K562 (cell line): ENCODE data around the gene SCN1A. TPM values are rescaled to one million over a fixed set of nuclear protein-coding genes. Genes with fewer than 3 reads are reported as not detected.

Experiments
- ATAC-seq: fragments of 200-7000 bp; cut with Tn5 transposase; 3 replicates; pipeline ENCODE4 v1.9.1; 2020; ENCODE audit warnings: moderate library complexity
- BruUV-seq: library from RNA; stranded (reverse); fragments of 400-500 nt; replicated peaks from 2 replicates; lab custom pipeline; 2021; lab: Mats Ljungman, UMichigan
- CTCF ChIA-PET: fragments of 300-600 bp; formaldehyde crosslinking; extraction: SDS; loops from one replicate; lab custom pipeline; 2021; ENCODE audit warnings: low intra/inter-chr PET ratio; lab: Yijun Ruan, JAX
- POLR2A ChIA-PET: fragments of 300-600, 350-650 bp; sonication (Branson Sonifier 250); formaldehyde crosslinking; extraction: SDS; loops from one replicate; lab custom pipeline; 2021; ENCODE audit warnings: antibody characterized with exemption, inconsistent platforms; lab: Yijun Ruan, JAX
- DNase-seq, 4 experiments: peaks; one replicate each; pipeline versions ENCODE4 v3.0.0 to v3.0.0-alpha.2; 2011 to 2018; ENCODE audit warnings: low spot score in 3 of 4, mixed read lengths in 3 of 4; ENCODE audit errors: extremely low read depth in 1 of 4
- FAIRE-seq: peaks from 2 replicates; lab custom pipeline; 2011; peaks lifted over from hg19 to GRCh38; lab: Jason Lieb, UNC
- H2AFZ ChIP-seq: 2 replicates; pipeline ENCODE4 v1.6.0; 2011; ENCODE audit warnings: low read depth, low read length, control low read depth, inconsistent platforms
- H3K27ac ChIP-seq: fragments of 200-600 bp; 3 replicates; pipeline ENCODE4 v1.8.0; 2011; ENCODE audit warnings: low read depth, mild to moderate bottlenecking, control low read depth, inconsistent platforms, low read length, moderate library complexity, mixed read lengths; ENCODE audit errors: extremely low read depth
- H3K27me3 ChIP-seq, 2 experiments: fragments of 300-600 bp in 1 of 2; 2 replicates in 1 of 2; 3 replicates in 1 of 2; pipeline versions ENCODE4 v1.6.0 to v1.8.0; 2011; ENCODE audit warnings: inconsistent platforms in 2 of 2, low read length in 2 of 2, mild to moderate bottlenecking in 1 of 2, mixed read lengths in 1 of 2, moderate library complexity in 1 of 2; ENCODE audit not compliant: control insufficient read depth in 2 of 2, insufficient read depth in 2 of 2
- H3K36me3 ChIP-seq: fragments of 300-600 bp; 3 replicates; pipeline ENCODE4 v1.8.0; 2011; ENCODE audit warnings: mild to moderate bottlenecking, low read length, inconsistent platforms; ENCODE audit not compliant: control insufficient read depth, insufficient read depth
- H3K4me1 ChIP-seq, 2 experiments: fragments of 200-600 bp in 1 of 2; replicated peaks in 1 of 2; 2 replicates in 1 of 2; 3 replicates in 1 of 2; pipeline versions ENCODE4 v1.5.1 to v1.8.0; 2011; ENCODE audit warnings: inconsistent platforms in 2 of 2, low read length in 2 of 2, mild to moderate bottlenecking in 1 of 2, mixed read lengths in 1 of 2, moderate library complexity in 1 of 2; ENCODE audit not compliant: control insufficient read depth in 2 of 2, insufficient read depth in 2 of 2
- H3K4me2 ChIP-seq: 2 replicates; pipeline ENCODE4 v1.6.1; 2011; ENCODE audit warnings: low read length, control low read depth, inconsistent platforms, mixed read lengths; ENCODE audit not compliant: insufficient read depth
- H3K4me3 ChIP-seq: fragments of 200-600 bp; sonication (generic), shearing (Covaris generic); 2 replicates; pipeline ENCODE4 v1.5.1; 2016; ENCODE audit warnings: control low read depth, inconsistent platforms
- H3K79me2 ChIP-seq: fragments of 200-600 bp; 3 replicates; pipeline ENCODE4 v1.8.0; 2011; ENCODE audit warnings: low read length, inconsistent platforms; ENCODE audit not compliant: control insufficient read depth, insufficient read depth
- H3K9ac ChIP-seq, 2 experiments: 2 replicates each; pipeline versions ENCODE4 v1.6.0 to v1.6.1; 2011; ENCODE audit warnings: low read depth in 2 of 2, low read length in 2 of 2, control low read depth in 1 of 2, inconsistent platforms in 1 of 2, mild to moderate bottlenecking in 1 of 2, mixed read lengths in 1 of 2; ENCODE audit not compliant: insufficient read depth in 1 of 2
- H3K9me1 ChIP-seq: one replicate; pipeline ENCODE4 v1.6.0; 2011; ENCODE audit warnings: inconsistent platforms, mild to moderate bottlenecking, low read length, moderate library complexity; ENCODE audit not compliant: control insufficient read depth, insufficient read depth
- H3K9me3 ChIP-seq: replicated peaks from 2 replicates; pipeline ENCODE4 v1.5.1; 2011; ENCODE audit warnings: low read depth, low read length, inconsistent platforms; ENCODE audit not compliant: control insufficient read depth, insufficient read depth
- H4K20me1 ChIP-seq: replicated peaks from 2 replicates; pipeline ENCODE4 v1.6.1; 2011; ENCODE audit warnings: low read length, inconsistent platforms, mixed read lengths; ENCODE audit not compliant: control insufficient read depth, insufficient read depth
- WGBS: fragments of 100-300 bp; shearing (Covaris generic); methylation state at CpG from one replicate; pipeline ENCODE4 v1.1.6; 2016; ENCODE audit warnings: low coverage, mixed read lengths; ENCODE audit not compliant: insufficient coverage; ENCODE audit errors: missing lambda C conversion rate; 5-methylcytosine and 5-hydroxymethylcytosine counted together
- in situ Hi-C: fragments of 300-500 bp; cut with MboI; formaldehyde crosslinking; loops from 4 replicates; pipeline ENCODE4 v1.15.0; 2018; ENCODE audit warnings: inconsistent platforms, mixed read lengths
- intact Hi-C: fragments of 100-400 bp; cut with micrococcal nuclease; formaldehyde crosslinking; loops from 2 replicates; pipeline ENCODE4 v1.14.2; 2022
- polyA plus RNA-seq, 8 experiments: library from polyadenylated mRNA; depleted of rRNA in 4 of 8; stranded (reverse) in 5 of 8; unstranded in 3 of 8; fragments of >200 nt; fragmentation: Nextera tagmentation in 2 of 8; fragmentation: Illumina TruSeq in 1 of 8; extraction: Ambion mirVana in 2 of 8; extraction: Trizol in 1 of 8; gene quantifications; 2 replicates each; pipeline versions ENCODE4 v1.2.1 to v1.2.3, GENCODE V29; 2011 to 2014; ENCODE audit warnings: inconsistent platforms in 1 of 8, missing spikeins in 1 of 8
- total RNA-seq, 7 experiments: library from RNA; depleted of rRNA in 6 of 7; stranded (reverse); fragments of >200 nt in 6 of 7; fragmentation: Illumina TruSeq in 2 of 7; extraction: Trizol in 2 of 7; gene quantifications; 2 replicates each; pipeline versions ENCODE4 v1.2.1 to v1.2.3, GENCODE V29; 2011 to 2021; ENCODE audit warnings: low replicate concordance in 1 of 7
- TF ChIP-seq, protein P1 (sequence below): fragments of 450-650 bp; IDR thresholded peaks from 2 replicates; pipeline ENCODE4 v1.6.1; 2016; ENCODE audit warnings: low read depth
- TF ChIP-seq, protein P2 (sequence below): sonication (generic); formaldehyde crosslinking; IDR thresholded peaks from 2 replicates; pipeline ENCODE4 v1.8.1; 2022; ENCODE audit warnings: missing genetic modification reagents
- TF ChIP-seq, protein P3 (sequence below): fragments of 450-650 bp; conservative IDR thresholded peaks from 2 replicates; pipeline ENCODE4 v1.6.1; 2016; ENCODE audit warnings: missing genetic modification characterization, low read depth, mild to moderate bottlenecking, missing compliant biosample characterization, moderate library complexity
- TF ChIP-seq, protein P4 (sequence below): fragments of 250-450 bp; sonication (Bioruptor Pico); IDR thresholded peaks from 2 replicates; pipeline ENCODE4 v1.4.0; 2020; ENCODE audit warnings: mild to moderate bottlenecking, moderate library complexity

Gene SCN1A
- total and polyA plus RNA-seq, 9 of the 15 experiments (the other 6 are each of a cell fraction or from before 2014, with no cell fraction given): not detected

DNA sequence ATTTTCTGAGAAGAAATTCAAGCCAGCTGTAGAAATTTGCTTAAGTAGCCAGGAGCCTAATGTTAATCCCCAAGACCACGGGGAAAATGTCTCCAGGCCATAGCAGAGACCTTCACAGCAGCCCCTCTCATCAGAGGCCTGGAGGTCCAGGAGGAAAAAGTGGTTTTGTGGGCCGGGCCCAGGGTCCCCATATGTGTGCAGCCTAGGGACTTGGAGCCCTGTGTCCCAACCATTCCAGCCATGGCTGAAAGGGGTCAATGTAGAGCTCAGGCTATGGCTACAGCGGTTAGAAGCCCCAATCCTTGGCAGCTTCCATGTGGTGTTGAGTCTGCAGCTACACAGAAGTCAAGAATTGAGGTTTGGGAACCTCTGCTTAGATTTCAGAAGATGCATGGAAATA, 160.1 kb downstream of the SCN1A start:
- CTCF ChIA-PET: no interaction called here
- in situ Hi-C loops: no loop called here
- TF ChIP-seq, protein P1, sequence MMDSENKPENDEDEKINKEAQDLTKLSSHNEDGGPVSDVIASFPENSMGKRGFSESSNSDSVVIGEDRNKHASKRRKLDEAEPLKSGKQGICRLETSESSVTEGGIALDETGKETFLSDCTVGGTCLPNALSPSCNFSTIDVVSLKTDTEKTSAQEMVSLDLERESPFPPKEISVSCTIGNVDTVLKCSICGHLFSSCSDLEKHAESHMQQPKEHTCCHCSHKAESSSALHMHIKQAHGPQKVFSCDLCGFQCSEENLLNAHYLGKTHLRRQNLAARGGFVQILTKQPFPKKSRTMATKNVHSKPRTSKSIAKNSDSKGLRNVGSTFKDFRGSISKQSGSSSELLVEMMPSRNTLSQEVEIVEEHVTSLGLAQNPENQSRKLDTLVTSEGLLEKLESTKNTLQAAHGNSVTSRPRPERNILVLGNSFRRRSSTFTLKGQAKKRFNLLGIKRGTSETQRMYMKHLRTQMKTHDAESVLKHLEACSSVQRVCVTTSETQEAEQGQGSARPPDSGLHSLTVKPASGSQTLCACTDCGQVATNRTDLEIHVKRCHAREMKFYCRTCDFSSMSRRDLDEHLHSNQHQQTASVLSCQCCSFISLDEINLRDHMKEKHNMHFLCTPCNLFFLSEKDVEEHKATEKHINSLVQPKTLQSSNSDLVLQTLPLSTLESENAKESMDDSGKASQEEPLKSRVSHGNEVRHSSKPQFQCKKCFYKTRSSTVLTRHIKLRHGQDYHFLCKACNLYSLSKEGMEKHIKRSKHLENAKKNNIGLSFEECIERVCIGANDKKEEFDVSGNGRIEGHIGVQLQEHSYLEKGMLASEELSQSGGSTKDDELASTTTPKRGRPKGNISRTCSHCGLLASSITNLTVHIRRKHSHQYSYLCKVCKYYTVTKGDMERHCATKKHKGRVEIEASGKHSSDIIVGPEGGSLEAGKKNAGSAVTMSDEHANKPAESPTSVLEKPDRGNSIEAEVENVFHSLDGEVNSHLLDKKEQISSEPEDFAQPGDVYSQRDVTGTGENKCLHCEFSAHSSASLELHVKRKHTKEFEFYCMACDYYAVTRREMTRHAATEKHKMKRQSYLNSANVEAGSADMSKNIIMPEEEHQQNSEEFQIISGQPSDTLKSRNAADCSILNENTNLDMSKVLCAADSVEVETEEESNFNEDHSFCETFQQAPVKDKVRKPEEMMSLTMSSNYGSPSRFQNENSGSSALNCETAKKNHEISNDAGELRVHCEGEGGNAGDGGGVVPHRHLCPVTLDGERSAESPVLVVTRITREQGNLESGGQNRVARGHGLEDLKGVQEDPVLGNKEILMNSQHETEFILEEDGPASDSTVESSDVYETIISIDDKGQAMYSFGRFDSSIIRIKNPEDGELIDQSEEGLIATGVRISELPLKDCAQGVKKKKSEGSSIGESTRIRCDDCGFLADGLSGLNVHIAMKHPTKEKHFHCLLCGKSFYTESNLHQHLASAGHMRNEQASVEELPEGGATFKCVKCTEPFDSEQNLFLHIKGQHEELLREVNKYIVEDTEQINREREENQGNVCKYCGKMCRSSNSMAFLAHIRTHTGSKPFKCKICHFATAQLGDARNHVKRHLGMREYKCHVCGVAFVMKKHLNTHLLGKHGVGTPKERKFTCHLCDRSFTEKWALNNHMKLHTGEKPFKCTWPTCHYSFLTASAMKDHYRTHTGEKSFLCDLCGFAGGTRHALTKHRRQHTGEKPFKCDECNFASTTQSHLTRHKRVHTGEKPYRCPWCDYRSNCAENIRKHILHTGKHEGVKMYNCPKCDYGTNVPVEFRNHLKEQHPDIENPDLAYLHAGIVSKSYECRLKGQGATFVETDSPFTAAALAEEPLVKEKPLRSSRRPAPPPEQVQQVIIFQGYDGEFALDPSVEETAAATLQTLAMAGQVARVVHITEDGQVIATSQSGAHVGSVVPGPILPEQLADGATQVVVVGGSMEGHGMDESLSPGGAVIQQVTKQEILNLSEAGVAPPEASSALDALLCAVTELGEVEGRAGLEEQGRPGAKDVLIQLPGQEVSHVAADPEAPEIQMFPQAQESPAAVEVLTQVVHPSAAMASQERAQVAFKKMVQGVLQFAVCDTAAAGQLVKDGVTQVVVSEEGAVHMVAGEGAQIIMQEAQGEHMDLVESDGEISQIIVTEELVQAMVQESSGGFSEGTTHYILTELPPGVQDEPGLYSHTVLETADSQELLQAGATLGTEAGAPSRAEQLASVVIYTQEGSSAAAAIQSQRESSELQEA: no peak
- TF ChIP-seq, protein P2, sequence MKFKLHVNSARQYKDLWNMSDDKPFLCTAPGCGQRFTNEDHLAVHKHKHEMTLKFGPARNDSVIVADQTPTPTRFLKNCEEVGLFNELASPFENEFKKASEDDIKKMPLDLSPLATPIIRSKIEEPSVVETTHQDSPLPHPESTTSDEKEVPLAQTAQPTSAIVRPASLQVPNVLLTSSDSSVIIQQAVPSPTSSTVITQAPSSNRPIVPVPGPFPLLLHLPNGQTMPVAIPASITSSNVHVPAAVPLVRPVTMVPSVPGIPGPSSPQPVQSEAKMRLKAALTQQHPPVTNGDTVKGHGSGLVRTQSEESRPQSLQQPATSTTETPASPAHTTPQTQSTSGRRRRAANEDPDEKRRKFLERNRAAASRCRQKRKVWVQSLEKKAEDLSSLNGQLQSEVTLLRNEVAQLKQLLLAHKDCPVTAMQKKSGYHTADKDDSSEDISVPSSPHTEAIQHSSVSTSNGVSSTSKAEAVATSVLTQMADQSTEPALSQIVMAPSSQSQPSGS (CRISPR knock-in tag): no peak
- TF ChIP-seq, protein P3, sequence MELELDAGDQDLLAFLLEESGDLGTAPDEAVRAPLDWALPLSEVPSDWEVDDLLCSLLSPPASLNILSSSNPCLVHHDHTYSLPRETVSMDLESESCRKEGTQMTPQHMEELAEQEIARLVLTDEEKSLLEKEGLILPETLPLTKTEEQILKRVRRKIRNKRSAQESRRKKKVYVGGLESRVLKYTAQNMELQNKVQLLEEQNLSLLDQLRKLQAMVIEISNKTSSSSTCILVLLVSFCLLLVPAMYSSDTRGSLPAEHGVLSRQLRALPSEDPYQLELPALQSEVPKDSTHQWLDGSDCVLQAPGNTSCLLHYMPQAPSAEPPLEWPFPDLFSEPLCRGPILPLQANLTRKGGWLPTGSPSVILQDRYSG (tag): no peak
- TF ChIP-seq, protein P4, sequence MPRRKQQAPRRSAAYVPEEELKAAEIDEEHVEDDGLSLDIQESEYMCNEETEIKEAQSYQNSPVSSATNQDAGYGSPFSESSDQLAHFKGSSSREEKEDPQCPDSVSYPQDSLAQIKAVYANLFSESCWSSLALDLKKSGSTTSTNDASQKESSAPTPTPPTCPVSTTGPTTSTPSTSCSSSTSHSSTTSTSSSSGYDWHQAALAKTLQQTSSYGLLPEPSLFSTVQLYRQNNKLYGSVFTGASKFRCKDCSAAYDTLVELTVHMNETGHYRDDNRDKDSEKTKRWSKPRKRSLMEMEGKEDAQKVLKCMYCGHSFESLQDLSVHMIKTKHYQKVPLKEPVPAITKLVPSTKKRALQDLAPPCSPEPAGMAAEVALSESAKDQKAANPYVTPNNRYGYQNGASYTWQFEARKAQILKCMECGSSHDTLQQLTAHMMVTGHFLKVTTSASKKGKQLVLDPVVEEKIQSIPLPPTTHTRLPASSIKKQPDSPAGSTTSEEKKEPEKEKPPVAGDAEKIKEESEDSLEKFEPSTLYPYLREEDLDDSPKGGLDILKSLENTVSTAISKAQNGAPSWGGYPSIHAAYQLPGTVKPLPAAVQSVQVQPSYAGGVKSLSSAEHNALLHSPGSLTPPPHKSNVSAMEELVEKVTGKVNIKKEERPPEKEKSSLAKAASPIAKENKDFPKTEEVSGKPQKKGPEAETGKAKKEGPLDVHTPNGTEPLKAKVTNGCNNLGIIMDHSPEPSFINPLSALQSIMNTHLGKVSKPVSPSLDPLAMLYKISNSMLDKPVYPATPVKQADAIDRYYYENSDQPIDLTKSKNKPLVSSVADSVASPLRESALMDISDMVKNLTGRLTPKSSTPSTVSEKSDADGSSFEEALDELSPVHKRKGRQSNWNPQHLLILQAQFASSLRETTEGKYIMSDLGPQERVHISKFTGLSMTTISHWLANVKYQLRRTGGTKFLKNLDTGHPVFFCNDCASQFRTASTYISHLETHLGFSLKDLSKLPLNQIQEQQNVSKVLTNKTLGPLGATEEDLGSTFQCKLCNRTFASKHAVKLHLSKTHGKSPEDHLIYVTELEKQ (CRISPR knock-in tag): no peak

More for the DNA sequence above, 160.1 kb downstream of the SCN1A start:
- ATAC-seq: no peak
- BruUV-seq: no TSS peak
- no peaks in the 10 kb centered on the region for H3K36me3 ChIP-seq
- POLR2A ChIA-PET: no interaction called here
- no peak for DNase-seq
- H4K20me1 ChIP-seq: no peaks in the 10 kb centered on the region
- H3K9me3 ChIP-seq: no peaks in the 10 kb centered on the region; the same call in 1 of the 2 replicates
- no peaks in the 10 kb centered on the region for H3K4me1 ChIP-seq
- no peak overlapping the region for H3K4me3 ChIP-seq
- no peak overlapping the region for H3K27ac ChIP-seq
- no peak for FAIRE-seq
- no peak overlapping the region for H3K9ac ChIP-seq
- H3K4me2 ChIP-seq: no peak overlapping the region
- H3K9me1 ChIP-seq: no peaks in the 10 kb centered on the region
- no peaks in the 10 kb centered on the region for H3K79me2 ChIP-seq
- no peaks in the 10 kb centered on the region; a peak in 1 of 5 replicates for H3K27me3 ChIP-seq
- no peak overlapping the region for H2AFZ ChIP-seq
- intact Hi-C loops: no loop called here
- WGBS: 0% methylated on average over 2 of the region's 3 CpGs
